GM19035 (cell line): Measurements from ENCODE around the gene PKD1.
"Not testable (repeated sequence)": the region's sequence is repeated elsewhere in the genome, so short reads cannot be mapped to it uniquely, and the experiment has no call there.

Source experiments
- ATAC-seq: cut with Tn5 transposase; IDR thresholded peaks from one replicate; pipeline ENCODE4 v1.9.1; 2021; ENCODE audit not compliant: unreplicated experiment

PKD1 gene

GRCh38 chr16:2110332-2111008, 25.2 kb downstream of the PKD1 start:
- not testable (repeated sequence) for ATAC-seq

GRCh38 chr16:2109872-2110271, 25.8 kb downstream of the PKD1 start:
- not testable (repeated sequence) for ATAC-seq

- ATAC-seq: not testable (repeated sequence)
Measured at GRCh38 chr16:2109271-2109580, 26.5 kb downstream of the PKD1 start.

- not testable (repeated sequence) for ATAC-seq
Measured at GRCh38 chr16:2108446-2109270, 27.0 kb downstream of the PKD1 start.

DNA sequence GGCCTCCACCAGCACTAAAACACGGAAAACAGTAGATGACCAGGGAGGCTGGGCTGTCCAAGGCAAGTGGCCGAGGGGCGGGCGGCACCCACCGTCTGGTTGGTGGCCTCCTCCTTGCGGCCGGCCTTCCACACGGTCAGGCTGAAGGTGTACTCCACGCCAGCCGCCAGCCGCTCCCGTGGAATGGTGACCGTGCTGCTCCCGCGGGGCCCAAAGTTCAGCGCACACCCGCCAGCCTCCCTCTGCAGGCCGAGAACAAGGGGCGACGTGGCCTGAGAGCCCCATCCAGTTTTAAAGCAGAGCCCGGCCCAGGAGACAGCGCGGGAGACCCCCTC, 27.9 kb downstream of the PKD1 start:
- ATAC-seq: not testable (repeated sequence)

DNA sequence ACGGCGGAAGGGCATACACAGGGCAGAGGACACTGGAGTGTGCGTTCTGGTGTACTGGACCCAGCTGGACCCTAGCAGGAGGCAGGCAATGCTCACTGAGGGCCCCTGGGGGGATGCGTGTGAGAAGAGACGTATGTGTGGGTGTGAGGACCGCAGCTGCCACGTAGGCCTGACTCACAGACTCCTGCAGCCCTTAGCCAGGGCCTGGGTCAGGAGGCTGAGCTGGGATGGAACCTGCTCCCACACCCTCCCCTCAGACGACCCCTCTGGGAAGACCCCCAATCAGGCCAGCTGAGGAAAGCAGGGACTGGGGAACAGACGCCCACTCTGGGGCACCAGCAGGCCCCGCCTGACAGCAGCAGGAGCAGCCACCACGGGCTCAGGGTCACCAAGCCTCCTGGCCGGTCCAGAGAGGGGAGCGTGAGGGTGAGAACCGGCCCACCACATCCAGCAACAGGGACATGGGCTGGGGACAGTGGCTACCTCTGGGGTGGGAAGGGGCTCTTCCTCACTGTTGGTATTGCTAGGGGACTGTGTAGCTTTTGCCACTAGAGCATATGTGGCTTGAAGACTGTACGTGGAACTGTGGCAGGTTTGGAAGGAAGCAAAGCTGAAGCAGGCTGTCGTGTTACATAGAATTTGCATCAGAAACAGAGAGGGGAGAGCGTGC, 28.4 kb downstream of the PKD1 start:
- not testable (repeated sequence) for ATAC-seq

GRCh38 chr16:2106211-2106610, 29.5 kb downstream of the PKD1 start:
- ATAC-seq: not testable (repeated sequence)

- ATAC-seq: not testable (repeated sequence)
Measured at GRCh38 chr16:2105769-2106168, 29.9 kb downstream of the PKD1 start.

- not testable (repeated sequence) for ATAC-seq
Measured at GRCh38 chr16:2105291-2105690, 30.4 kb downstream of the PKD1 start.

DNA sequence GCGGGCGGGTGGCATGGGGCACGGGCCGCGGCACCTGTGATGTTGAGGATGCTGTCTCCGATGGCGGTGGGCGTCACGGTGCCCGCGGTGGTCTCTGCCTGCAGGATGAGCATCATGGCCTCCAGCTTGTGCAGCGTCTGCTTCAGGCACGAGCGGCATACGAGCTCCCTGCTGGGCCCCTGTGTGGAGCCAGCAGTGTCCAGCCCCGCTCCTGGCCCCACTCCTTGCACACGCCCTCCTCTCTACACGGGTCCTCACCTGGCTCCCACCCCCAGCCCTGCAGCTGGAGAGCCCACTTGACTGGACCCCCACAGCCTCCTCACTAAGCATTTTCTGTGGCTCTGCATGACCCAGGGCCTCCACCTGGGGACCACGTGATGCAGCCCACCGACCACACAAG, 31.2 kb downstream of the PKD1 start:
- not testable (repeated sequence) for ATAC-seq

DNA sequence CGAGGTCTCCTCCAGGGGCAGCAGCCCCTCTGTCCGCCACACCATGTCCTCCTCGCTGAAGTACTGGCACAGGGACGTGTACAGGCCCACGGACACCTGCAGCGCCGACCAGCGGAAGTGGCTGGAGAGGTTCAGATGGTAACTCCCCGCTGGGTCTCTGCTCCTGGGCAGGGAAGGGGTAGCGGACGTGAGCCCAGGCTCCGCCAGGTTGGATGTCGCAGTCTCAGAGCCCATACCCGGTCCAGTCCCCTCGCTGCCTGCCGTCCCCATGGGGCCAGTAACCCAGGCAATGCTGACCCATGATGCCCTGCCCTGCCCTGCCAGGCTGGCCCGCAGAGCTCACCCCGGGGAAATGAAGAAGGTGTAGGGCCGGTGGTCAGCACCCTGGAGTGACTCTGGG, 33.2 kb downstream of the PKD1 start:
- ATAC-seq: no peak

- ATAC-seq: not testable (repeated sequence)
Measured at GRCh38 chr16:2101581-2101980, 34.1 kb downstream of the PKD1 start.

DNA sequence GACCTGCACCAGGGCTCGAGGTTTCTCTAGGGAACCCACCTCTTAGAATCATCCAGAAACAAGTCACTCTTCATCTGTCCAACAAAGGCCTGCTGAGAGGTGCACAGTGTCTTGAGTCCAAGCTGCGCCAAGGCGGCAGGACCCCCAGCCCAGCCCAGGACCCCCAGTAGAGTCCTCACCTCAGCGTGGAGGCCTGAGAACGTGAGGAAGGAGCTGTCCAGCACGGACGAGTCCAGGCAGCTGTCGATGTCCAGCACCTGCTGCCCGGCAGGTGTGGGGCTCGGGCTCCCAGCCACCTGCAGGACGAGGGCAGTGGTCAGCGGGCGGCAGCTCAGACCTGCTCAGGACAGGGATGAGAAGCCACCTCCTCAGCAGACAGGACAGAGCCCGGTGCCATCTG, 38.0 kb downstream of the PKD1 start:
- not testable (repeated sequence) for ATAC-seq

- no peak for ATAC-seq
Measured at GRCh38 chr16:2096853-2097595, 38.7 kb downstream of the PKD1 start.

DNA sequence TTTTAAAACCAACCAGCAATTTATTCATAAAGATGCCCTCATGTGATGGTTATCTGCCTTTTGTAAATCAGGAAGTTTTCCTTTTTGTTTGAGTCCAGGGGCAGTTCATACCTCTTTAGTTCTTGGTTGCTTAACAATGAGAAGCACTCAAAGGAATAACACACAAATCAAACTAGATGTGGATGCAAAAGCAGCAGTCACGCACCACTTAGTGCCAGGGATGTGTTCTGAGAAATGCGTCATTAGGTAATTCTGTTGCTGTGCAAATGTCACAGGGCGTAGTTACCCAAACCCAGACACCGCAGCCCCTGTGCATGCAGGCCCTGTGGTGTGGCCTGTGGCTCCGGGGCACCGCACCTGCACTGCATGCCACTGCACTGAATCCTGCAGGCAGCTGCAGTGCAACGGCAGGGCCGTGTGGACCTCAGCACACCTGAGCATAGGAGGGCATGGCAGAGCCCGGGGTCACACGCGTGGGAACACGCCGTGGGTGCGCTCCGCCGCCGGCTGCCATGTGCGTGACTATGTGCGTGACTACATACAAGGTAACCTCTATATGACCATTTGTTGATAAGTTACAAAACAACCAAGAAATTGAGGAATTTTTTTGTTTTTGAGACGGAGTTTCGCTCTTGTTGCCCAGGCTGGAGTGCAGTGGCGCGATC, 39.6 kb downstream of the PKD1 start:
- no peak for ATAC-seq

GRCh38 chr16:2095315-2095853, 40.3 kb downstream of the PKD1 start:
- ATAC-seq: no peak

DNA sequence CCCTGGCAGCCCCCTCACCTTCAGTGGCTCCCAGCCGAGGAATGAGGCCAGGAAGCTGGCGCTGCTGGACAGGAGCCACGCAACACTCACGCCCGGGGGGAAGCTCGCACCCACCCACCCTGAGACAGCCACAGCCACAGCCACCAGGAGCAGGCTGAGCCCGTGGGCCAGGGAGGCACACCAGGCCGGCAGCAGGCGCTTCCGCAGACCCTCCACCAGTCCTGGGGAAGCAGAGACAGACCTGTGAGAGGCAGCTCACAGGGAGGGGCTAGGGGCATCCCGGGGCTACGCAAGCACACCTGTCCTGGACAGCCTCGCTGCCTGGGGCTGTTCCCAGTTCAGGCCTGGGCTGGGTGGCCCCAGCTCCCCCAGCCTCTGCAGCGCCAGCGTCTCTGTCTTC, 41.9 kb downstream of the PKD1 start:
- no peak for ATAC-seq

DNA sequence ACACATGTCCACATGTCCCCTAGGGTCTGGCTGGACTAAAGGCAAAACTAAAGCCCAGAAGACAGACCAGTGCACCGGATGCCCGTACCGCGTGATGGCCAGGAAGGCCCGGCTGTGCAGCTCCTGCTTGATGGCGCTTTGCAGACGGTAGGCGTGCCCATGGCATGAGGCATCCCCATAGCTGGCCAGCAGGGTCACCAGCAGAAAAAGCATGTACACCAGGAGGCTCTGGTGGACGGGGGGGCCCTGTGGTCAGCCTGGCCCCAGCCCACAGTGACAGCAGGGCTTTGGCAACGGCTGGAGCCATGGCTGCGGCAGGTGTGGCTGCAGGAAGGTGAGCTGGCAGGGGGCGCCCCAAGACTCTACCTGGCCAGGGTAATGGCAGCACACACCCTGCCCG, 42.8 kb downstream of the PKD1 start:
- ATAC-seq: no peak

GRCh38 chr16:2092256-2092620, 43.5 kb downstream of the PKD1 start:
- no peak for ATAC-seq

- ATAC-seq: no peak
Measured at GRCh38 chr16:2091547-2092255, 44.0 kb downstream of the PKD1 start.
